KOPT-K1 (cell line): ENCODE measurements around the gene MRPL41.
"Not testable (repeated sequence)": the region's sequence is repeated elsewhere in the genome, so short reads cannot be mapped to it uniquely, and the experiment has no call there.

Source experiments
- H3K27ac ChIP-seq: fragments of 200-600 bp; sonication (generic); 2 replicates; pipeline ENCODE4 v1.5.1; 2016; ENCODE audit warnings: antibody characterized with exemption, mild to moderate bottlenecking, low read depth, low read length; ENCODE audit not compliant: poor library complexity, severe bottlenecking
- H3K36me3 ChIP-seq: fragments of 200-600 bp; sonication (generic); 2 replicates; pipeline ENCODE4 v1.5.1; 2017; ENCODE audit warnings: antibody characterized with exemption, mild to moderate bottlenecking, low read length, moderate library complexity; ENCODE audit not compliant: insufficient read depth
- H3K9me3 ChIP-seq: fragments of 200-600 bp; sonication (generic); 2 replicates; pipeline ENCODE4 v1.5.1; 2017; ENCODE audit warnings: antibody characterized with exemption, low read length, mild to moderate bottlenecking; ENCODE audit not compliant: insufficient read depth, poor library complexity, severe bottlenecking

Gene MRPL41

GRCh38 chr9:137556069-137556838, 4.6 kb downstream of the MRPL41 start:
- Histone ChIP-seq H3K36me3 (peaks cover 47% of the 10 kb centered on the region), H3K9me3 (no peaks in the 10 kb centered on the region), H3K27ac (no peak overlapping the region)

DNA sequence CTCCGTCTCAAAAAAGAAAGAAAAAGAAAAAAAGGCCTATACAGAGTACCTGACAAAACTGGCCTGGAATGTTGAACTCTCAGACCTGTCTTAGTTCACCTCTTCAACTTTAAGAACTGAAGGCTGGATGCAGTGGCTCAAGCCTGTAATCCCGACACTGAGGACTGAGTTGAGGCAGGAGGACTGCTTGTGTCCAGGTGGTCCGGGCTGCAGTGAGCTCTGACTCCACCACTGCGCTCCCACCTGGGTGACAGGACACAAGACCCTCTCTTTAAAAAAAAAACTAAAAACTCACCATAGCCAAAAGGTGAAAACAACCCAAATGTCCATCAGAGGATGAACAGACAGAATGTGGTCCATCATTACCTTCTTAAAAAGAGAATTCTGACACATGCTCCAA, 6.4 kb downstream of the MRPL41 start:
- H3K9me3 ChIP-seq = no peaks in the 10 kb centered on the region
- H3K36me3 ChIP-seq = peaks cover 61% of the 10 kb centered on the region
- H3K27ac ChIP-seq = no peak overlapping the region

- no peaks in the 10 kb centered on the region for H3K9me3 ChIP-seq
- H3K27ac ChIP-seq = no peak overlapping the region
- H3K36me3 ChIP-seq = peaks cover 43% of the 10 kb centered on the region; the same call in 1 of the 2 replicates
Observed at GRCh38 chr9:137564134-137564533, 12.5 kb downstream of the MRPL41 start.

DNA sequence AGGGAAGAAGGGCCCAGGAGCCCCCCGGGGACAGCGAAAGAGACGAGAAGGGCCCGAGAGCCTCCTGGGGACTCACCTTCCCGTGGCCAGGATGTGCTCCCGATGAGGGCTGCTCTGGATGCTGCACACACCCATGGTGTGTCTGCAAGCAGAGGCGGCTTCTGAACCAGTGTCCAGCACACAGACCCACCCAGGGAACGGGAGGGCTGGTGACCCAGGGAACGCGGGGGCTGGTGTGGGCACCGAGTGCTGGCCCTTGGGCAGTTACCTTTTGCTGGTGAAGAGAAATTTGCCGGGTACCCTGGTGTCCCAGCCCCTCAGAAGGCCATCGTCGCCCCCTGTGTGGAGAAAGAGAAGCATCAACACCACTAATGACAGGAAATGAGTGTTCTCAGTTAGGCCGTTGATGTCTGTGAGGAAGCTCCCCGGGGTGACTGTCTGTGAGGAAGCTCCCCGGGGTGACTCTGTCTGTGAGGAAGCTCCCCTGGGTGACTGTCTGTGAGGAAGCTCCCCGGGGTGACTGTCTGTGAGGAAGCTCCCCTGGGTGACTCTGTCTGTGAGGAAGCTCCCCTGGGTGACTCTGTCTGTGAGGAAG, 13.2 kb downstream of the MRPL41 start:
- no peak overlapping the region for H3K27ac ChIP-seq
- no peaks in the 10 kb centered on the region for H3K9me3 ChIP-seq
- peaks cover 40% of the 10 kb centered on the region; the same call in 1 of the 2 replicates for H3K36me3 ChIP-seq

GRCh38 chr9:137568445-137568844, 16.8 kb downstream of the MRPL41 start:
- peaks cover 42% of the 10 kb centered on the region; the same call in 1 of the 2 replicates for H3K36me3 ChIP-seq
- H3K9me3 ChIP-seq, H3K27ac ChIP-seq: not testable (repeated sequence)

- Histone ChIP-seq H3K27ac (no peak overlapping the region), H3K36me3 (peaks cover 41% of the 10 kb centered on the region), H3K9me3 (no peaks in the 10 kb centered on the region)
Observed at GRCh38 chr9:137569609-137570203, 18.0 kb downstream of the MRPL41 start.

DNA sequence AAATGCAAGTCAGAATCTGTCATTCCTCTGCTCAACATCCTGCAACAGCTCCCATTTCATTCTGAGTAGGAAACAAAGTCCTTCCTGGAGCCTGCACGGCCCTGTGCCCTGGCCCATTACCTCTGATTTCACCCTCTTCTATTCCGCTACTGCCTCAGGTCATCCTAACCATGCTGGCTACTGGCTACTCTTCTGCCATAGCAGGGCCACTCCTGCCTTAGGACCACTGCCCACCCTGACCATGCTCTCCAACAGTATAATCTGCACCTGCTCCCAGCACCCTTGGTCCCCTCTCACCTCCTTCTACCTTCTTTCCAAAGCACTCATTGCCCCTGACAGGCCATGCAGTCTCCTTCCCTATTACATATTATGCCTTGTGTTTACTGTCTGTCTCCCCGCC, 18.9 kb downstream of the MRPL41 start:
- peaks cover 47% of the 10 kb centered on the region for H3K36me3 ChIP-seq
- no peak overlapping the region for H3K27ac ChIP-seq
- no peaks in the 10 kb centered on the region for H3K9me3 ChIP-seq

- H3K36me3 ChIP-seq = peaks cover 57% of the 10 kb centered on the region
- H3K9me3 ChIP-seq = no peaks in the 10 kb centered on the region
- H3K27ac ChIP-seq = no peak overlapping the region
Observed at GRCh38 chr9:137574192-137574591, 22.5 kb downstream of the MRPL41 start.

- no peaks in the 10 kb centered on the region for H3K9me3 ChIP-seq
- peaks cover 50% of the 10 kb centered on the region for H3K36me3 ChIP-seq
- no peak overlapping the region for H3K27ac ChIP-seq
Observed at GRCh38 chr9:137575364-137575715, 23.7 kb downstream of the MRPL41 start.

- Histone ChIP-seq H3K36me3 (peaks cover 46% of the 10 kb centered on the region), H3K9me3 (no peaks in the 10 kb centered on the region), H3K27ac (no peak overlapping the region)
Observed at GRCh38 chr9:137575716-137576411, 24.2 kb downstream of the MRPL41 start.

DNA sequence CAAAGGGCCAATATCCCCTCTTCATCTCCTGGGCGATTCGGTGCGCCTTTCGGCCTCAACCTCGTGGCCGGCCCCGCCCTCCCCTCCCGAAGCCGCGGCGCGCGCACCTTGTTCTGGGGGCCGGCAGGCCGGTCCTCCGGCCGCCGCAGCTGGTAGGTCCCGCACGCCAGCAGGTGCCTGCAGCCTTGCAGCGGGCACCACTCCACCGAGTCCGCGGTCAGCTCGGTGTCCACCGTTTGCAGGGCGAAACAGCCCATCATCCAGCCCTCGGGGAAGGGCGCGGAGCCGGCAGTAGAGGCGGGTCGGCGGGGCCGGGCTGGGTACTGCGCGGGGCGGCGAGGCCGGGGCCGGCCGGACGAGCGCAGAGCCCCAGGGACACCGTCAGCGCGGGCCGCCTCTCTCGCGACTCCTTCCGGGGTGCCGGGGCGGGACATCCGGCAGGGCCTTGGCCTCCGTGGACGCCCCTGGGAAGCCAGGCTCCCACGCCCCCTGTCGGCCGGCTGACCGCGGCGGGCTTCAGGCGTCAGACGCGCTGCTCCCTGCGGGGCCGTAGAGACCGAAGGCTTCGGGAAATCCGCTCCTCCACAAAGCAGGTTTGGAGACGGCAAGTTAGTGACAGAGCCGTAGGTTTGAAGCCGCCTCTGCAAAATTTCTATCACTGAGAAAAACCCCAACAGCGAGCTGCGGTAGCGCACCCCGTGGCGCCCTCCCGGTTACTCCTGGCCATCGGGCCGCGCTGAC, 27.0 kb downstream of the MRPL41 start, which contains the start of gene DPH7:
Gene DPH7, minus strand, starts transcription at position 408 of the 741 bp plus-strand sequence. Its CDS starts 148 bp downstream, at position 260.
- Histone ChIP-seq H3K36me3 (peaks cover 58% of the 10 kb centered on the region), H3K9me3 (no peaks in the 10 kb centered on the region), H3K27ac (peak within 1 kb of the TSS; percentile 84)

- Histone ChIP-seq H3K27ac (peak overlapping the region; percentile 84), H3K36me3 (peaks cover 58% of the 10 kb centered on the region), H3K9me3 (no peaks in the 10 kb centered on the region)
Observed at GRCh38 chr9:137579259-137579604, 27.6 kb downstream of the MRPL41 start.

DNA sequence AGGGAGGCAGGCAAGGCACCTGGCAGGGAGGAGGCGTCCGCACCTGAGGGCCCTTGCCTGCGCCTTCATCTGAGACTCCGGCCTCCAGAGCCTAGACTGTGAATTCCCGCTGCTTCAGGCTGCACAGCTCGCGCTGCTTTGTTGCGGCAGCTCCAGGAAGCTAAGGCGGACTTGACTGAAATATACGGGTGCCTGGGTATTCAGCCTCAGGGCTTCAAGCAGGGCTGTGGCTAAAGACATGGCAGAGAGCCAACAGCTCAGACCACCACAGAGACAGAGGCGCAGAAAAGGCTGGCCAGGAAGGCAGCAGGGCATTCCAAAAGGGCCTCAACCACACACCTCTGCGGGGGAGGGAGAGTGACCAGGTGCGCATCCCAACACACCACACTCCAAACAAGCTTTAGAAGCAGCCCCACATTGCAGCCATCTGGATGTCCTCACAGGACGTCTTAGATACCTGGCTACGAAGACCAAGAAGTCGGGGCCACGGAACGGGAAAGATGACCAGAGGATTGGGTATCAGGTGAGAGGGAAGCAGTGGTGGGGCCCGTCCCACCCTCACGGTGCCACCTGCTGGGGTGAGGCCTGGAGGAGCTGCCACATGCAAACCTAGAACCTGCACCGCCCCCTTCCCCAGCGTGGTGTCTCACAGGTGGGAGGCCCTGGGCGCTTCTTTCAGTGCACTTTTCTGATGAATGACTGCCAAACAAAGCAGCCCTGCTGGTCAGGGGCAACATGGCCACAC, 28.7 kb downstream of the MRPL41 start:
- Histone ChIP-seq H3K27ac (no peak overlapping the region), H3K9me3 (no peaks in the 10 kb centered on the region), H3K36me3 (peaks cover 58% of the 10 kb centered on the region)

GRCh38 chr9:137580954-137581322, 29.3 kb downstream of the MRPL41 start:
- Histone ChIP-seq H3K36me3 (peaks cover 58% of the 10 kb centered on the region), H3K9me3 (no peaks in the 10 kb centered on the region)

More at GRCh38 chr9:137580954-137581322, 29.3 kb downstream of the MRPL41 start:
- H3K27ac ChIP-seq = no peak overlapping the region
